ENCODE data around the gene BIRC5.
A peak's percentile ranks its signal among the peaks of the same experiment; 100 is the strongest.

BIRC5 gene

DNA sequence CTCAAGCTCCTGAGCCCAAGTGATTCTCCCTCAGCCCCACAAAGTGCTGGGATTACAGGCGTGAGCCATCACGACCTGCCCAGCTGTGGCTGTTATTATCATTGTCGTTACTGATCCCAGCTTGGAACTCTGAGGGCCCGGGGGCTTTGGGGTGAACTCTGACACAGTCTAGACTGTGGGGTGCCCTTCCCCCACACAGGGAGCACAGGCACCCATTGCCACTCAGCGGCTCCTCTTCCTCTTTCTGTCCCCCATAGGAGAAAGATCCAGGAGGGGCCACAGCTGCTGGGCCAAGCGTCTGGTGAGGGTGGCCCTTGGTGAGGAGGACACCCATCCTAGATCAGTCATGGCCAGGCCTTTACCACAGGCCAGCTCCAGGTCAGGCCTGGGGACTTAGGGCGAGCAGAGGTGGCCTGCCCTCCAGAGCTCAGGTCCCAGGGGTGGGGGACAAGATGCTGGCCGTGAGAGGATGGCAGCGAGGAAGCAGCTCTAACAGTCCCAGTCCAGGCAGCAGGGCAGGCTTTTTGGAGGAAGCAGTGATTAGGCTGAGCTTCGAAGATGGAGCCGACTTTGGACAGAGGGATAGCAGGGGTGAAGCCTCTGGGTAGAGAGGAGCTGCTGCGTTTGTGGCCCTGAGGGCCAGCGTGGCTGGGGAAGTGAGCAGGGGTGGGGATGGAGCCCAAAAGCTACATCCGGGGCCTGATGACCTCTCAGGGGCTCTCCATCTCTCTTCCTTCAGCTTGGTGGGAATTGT is 42.1 kb downstream of the BIRC5 start:
- DNase-seq (ENCODE audit: low read depth, low spot score): no peak

DNA sequence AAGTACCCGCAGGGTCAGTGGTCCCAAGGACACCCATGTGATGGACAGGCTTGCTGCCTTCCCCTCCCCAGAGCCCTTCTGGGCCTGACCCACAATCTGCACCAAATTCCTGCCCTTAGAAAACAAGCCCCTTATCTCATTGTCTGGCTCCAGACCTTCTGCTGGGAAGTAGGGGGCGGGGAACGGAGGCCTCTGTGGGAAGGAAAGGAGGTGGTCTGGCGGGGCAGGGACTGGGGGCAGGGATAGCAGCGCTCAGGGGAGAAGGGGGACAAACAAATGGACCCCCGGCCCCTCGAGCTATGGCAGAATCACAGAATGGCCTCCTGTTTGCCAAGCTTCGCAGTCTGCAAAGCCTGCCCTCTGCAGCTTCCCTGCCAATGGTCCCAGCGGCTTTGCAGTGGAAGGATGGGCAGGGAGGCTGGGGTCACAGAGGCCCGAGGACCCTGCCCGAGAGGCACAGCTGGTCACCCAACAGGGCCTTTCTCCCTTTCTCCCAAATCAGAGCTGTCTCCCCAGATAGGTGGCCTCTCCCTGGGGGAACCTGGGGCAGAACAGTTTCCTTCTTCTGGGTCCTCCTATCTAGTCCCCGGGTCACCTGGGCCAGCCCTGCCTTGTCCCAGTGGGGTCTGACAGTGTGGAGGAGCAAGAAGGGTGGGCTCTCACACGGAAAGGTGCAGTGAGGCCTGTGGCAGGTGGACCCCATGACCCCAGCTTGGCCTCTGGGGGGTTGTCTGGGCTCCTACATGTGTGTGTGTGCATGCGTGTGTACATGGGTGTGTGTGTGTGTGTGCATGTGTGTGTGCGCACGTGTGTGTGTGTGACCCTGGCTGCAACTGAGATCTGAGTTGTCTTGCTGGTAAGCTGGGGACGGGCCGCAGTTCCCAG is 42.9 kb downstream of the BIRC5 start:
- no peak for DNase-seq (ENCODE audit: low read depth, low spot score)

DNA sequence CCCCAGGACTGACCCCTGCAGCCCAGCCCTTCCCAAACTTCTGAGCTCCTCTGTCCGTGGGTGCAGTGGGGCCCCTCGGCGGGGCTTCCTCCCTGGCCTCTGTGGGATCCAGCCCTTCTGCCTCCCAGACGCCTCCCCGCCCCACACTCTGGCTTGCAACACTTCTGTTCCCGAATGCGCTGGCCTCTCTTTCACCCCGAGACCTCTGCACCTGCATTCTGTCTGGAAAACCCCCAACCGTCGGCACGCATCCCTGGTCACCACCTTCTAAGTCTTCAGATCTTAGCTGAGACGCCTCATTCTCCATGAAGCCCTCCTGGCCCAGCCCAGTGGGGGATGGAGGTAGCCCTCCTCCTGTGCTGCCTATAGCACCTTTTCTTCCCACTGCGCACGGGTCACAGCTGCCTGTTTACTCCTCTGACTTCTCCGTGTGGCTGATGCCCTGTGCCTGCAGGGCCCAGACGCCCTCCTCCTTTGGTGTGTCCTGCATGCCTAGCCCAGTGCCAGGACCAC is 43.8 kb downstream of the BIRC5 start:
- DNase-seq (ENCODE audit: low read depth, low spot score): peak; percentile 63

DNA sequence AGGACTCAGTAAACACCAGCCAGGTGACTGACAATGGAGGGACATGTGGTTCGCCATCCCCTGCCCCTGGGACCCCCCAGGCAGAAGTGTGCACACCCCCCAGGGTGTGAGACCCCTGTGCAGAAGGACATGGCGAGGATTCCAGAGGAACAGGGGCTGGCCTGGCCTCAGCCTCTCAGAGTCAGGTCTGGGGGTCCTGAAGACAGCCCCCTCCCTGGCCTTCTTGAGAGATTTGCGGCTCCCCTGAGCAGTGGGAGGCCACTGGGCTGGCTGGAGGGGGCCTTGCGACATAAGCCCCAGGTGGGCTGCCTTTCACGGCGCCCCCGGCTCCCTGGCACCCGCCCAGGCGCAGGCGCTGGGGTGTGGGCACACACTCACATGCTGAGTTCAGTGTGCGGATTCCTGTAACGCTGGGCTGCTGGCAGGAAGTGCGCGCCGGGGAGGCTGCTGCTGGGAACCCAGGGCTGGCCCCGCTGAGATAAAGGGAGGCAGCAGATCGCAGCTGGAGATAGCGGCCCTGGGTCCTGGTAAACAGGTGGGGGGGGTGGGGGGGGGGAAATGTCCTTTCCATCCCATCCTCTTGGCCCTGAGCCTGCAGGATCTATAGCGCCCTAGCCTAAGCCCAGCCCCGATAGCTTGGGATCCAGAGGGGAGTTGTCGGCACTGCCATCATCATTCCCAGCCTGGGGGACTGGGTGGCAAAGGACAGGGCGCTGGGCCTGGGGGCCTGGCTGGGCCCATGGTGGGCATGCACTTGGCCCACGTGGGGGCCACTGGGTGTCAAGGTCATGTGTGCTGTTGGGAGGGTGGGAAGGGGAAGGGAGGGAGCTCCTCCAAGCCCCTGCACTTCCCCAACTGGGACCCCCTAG is 44.5 kb downstream of the BIRC5 start:
- no peak for DNase-seq (ENCODE audit: low read depth, low spot score)

DNA sequence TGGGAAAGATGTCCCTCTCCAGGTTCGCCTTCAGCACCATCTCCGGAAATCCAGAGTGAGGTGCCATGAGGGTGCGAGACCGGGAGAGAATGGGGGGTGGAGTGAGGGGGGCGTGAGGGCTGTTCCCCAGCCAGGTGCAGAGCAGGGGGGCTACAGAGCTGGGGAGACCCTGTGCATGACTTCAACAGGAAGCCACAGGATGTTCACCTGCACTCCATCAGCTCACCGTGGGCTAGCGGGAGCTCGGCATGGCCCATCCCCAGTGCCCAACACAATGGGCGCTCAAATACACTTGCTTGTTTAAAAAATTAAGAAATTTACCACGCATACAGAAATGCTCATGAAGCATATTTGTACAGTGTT is 45.1 kb downstream of the BIRC5 start:
- DNase-seq (ENCODE audit: low read depth, low spot score): no peak

DNA sequence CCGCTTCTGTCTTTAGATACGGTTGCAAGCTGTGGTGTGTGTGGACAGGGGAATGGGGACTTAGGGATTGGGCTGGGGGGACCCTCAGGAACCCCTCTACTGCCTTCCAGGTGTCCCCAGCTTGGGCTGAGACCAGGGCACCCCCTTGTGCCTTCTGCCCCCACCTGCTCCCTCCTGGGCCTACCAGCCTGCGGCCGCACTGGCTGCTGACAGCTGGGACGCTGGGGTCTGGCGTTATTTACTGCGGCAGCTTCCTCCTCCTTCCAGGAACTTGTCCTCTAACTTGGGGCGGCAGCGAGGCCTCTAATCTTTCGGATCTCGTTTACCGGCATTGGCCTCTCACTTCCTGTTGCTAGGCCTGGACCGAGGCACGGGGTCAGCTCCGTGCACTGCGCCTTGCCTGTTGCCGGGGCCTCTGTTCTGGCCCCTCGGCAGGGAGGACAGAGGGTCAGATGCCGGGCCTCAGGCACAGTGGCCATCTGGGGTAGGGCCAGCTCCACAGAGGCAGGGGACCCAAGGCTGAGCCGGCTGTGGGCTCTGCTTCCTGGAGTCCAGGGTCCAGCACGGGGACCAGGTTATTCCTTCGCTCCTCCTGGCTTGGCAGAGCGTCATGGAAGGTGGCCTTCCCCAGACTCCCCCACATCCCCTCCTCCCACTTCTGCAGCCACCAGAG is 49.1 kb downstream of the BIRC5 start:
- DNase-seq (ENCODE audit: low read depth, low spot score): no peak

DNA sequence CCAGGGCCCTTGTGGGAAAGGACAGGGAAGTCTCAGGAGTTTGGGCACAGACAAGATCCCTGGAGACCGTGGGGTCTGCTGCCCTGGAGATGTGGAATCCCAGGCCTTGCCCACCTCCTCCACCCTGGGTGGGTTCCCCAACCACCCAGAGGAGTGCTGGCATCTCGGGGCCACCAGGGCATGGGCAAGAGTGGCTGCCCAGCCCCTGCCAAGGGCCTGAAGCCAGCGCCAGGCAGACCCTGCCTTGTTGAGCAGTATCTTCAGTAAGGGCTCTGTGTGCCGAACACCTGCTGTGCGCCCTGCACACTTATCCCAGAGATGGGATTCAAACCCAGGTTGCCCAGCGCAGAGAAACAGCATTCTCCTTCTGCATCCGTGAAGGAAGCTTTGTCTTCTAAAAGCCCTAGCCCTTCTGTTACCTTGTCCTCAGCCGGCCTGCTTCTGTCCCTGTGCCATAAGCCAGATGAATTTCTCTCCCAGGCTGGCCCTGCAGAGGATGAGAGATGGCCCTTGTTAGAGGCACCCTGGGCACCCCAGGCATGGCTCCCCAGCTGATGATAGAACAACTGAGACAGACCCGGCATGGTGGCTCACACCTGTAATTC is 49.8 kb downstream of the BIRC5 start:
- DNase-seq (ENCODE audit: low read depth, low spot score): no peak

DNA sequence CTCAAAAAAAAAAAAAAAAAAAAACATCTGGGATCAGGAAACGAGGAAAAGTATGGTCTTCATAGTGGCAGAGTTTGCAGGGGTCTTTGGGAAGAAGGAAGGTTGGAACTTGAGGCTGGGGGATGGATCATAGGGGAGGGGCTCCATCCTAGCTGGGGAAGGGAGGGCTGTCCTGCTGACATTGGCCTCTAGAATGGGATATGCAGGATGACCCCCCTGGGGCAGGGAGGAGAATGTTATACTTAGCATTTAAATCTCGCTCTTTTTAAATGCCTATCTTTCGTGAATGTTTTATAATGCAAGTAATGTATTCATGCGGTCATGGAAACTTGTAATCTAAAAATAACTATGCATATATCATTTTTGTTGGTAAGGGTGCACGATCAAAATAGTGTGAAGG is 50.5 kb downstream of the BIRC5 start:
- no peak for DNase-seq (ENCODE audit: low read depth, low spot score)

DNA sequence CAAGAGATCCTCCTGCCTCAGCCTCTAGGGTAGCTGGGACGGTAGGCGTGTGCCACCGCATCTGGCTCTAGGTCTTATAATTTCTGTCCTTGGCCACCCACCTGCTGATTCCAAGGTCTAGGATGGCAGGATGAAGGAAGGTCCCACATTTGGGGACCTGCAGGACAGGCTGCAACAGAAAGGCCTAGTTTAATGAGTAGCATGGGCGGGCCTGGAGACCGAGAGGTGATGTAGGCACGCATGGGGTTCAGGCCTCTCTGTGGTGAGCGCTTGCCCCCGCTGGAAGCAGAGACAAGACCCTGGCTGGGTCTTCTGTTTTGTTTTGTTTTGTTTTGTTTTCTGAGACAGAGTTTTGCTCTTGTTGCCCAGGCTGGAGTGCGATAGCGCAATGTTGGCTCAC is 51.1 kb downstream of the BIRC5 start:
- no peak for DNase-seq (ENCODE audit: low read depth, low spot score)

DNA sequence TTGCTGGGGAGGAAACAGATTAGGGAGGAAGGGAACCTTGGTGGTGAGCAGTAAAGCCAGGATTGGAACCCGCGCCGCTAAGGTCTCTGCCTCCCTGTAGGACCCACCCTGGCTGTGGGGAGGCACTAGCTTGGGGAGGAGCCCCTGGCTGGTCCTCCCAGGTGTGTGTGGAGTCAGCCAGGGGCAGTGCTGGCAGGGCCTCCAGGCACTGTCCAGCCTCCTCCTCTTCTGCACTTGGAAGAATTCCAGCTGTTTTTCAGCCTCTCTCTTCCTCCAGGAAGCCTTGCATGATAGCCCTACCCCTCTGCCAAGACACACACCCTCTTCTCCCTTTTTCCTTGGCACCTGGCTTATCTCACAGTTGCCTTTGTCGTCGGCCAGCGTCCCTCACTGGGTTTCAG is 52.2 kb downstream of the BIRC5 start:
- no peak for DNase-seq (ENCODE audit: low read depth, low spot score)

DNA sequence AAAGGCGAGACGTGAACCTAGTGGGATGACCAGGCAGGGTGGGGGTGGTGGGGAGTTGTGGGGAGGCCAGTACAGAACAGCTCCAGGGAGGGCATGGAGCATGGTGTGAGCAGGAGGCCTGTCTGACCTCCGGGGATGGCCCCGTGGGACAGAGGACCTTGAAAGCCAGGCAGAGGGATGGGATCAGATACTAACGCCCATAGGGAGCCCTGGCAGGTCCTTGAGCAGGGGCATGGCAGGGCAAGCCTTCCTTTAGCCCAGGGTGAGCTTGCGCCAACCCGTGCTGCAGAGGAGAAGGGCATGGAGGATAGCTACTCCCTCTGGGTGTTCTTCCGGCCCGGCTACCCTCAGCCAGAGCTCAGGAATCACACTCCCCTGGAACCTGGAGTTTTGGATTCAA is 52.7 kb downstream of the BIRC5 start:
- DNase-seq (ENCODE audit: low read depth, low spot score): no peak

DNA sequence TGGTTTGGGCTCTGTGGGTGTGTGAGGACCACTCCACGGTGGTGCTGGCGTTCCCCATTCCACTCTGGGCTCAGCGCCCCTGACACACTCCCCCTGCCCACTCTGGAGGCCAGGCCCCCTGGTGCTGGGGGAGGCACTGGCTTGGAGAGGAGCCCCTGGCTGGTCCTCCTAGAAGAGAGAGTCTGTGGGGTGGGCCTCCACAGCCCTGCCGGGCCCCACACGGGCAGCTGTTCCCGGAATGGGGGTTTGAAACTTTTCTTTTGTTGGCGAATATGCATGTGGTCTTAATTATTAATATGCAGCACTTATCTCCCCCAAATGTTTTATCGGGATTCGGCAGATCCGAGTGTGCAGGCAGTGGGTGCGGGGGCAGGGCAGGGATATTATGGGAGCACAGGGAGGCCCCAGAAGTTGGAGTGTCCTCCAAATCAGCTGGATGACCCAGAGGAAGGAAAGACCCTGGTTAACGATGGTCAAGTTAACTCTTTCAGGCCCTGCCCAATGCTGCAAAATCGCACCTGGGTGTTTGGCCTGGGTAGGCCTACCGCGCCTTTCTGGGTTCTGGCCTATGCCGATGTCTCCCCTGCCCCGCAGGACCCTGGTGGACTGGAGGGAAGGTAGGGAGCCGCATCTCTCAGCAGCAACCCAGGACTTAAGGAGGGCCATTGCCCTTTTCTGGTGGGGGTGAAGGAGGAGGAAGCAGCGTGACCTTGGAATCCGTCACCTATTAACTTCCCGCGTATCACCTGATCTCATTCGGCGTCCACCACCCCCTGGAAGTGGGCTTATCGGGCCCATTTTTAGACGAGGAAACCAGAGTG is 53.4 kb downstream of the BIRC5 start:
- no peak for DNase-seq (ENCODE audit: low read depth, low spot score)

DNA sequence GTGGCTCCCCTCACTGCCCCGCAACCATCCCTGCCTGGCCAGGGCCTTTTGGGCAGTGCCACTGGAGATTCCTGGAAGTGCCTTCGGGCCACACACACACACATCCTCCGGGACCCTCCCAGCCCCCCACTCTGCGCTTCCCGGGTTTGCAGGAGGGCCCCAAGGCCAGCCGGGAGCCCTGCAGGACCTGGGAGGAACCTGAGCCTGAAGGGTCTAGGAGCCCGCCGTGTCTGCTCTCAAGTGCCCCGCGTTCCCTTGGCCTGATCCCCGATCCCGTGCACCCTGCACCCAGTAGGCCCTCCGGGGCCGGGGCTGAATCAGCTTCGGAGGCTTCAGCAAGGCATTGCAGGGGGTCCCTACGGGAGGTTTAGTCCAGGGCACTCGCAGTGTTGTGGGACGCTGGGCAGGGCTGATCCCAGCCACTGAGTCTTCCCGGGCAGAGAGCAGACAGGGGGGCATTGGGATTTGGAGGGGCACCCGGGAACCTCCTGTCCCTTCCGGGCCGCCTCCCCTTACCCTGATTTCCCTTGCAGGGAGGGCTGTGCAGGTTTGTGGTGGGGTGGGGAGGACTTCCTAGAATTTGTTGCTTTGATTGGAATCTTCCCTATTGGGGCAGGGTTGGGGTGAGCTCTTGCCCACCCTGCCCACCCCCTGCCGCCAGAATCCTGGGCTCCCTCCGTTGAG is 54.3 kb downstream of the BIRC5 start:
- DNase-seq (ENCODE audit: low read depth, low spot score): no peak

DNA sequence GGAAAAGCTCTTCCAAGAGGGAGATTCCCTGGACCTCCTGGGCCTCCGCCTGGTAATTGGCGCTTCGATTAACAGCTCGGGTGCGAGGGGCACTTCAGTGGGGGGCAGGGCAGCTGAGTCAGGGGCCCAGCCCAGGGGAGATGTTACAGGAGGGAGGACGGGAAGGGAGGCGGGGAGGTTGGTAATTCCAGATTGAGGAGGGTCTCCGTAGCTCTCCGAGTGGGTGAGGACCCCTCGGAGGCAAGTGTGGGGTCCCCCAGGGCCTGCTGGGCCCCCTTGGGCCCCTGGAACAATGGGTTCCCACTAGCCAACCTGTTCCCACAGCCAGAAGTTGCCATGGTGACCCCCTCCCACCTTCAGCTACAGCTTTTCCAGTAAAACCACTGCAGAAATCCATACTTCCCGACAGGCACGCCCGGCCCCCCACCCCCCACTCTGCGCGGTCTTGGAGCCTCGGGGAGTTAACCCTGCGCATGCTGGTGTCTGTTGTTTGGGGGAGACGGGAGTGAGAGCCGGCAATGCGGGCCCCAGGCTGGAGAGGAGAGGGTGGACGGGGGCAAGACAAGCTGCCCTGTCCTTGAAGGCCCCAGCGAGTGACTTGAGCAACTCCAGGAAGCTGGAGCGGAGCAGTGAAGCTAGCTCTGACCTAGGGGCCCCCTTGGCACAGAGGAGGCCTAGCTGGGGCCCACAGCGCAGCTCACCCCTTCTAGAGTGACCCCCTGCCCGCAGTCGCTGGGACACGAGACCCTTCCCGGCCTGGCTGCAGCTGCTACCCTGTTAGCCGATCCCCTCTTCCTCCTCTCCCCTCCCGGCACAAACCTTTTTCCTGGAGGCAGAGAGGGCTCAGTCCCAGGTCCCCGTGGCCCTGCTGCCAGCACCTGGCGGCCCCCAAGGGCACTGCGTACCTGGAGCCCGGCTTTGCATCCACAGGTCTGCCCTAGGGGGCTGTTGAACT is 55.2 kb downstream of the BIRC5 start:
- DNase-seq (ENCODE audit: low read depth, low spot score): no peak

DNA sequence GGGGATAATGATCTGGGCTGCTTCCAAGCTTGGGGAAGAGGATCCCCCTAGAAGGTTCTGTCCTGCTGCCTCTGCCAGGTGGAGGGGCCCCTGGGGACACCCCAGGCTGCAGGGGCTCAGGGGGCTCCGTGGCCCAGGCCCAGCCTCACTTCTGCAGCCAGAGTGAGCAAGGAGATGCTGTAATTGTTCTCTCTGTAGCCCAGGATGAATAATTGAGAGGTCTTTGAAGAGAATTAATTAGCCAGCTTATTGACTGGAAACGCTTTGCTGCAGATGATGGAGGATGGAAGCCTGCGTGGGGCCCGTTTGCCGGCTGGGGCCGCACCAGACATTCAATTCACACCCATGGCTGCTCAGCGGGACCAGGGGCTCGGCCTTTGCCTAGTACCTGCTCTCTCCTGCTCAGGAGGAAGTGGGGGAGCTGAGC is 55.9 kb downstream of the BIRC5 start:
- no peak for DNase-seq (ENCODE audit: low read depth, low spot score)

DNA sequence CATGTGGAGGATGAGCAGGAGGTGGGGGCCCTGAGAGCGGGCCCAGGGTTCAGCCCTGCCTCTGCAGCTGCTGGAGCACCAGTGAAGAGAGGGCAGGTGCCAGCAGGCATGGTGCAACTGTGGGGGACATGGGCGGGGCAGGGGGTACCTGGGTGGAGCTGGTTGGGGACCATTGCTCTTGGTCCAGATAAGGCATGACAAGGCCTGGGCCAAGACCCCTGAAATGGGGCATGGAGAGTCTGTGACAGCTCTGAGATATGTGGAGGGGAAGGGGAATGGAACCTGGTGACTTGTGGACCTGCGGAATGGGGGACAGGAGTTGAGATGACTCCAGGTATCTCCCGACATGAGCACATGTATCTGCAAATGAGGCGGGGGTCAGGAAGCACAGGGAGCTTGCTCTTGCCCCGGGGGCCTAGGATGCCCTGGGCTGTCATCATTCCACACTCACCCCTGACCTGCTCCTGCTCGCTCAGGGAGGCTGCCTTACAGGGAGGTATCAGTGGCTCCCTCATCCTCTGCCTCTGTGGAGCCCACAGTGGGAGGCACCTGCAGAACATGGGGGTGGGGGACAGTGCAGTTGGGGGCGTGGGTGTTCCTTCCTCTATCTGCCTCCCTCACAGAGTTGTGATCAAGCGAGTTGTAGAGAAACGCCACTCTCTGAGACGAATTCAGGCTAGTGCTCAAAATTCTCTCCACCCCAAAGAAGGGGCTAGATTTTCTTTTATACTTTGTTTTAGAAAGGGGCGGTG is 57.5 kb downstream of the BIRC5 start:
- DNase-seq (ENCODE audit: low read depth, low spot score): no peak

DNA sequence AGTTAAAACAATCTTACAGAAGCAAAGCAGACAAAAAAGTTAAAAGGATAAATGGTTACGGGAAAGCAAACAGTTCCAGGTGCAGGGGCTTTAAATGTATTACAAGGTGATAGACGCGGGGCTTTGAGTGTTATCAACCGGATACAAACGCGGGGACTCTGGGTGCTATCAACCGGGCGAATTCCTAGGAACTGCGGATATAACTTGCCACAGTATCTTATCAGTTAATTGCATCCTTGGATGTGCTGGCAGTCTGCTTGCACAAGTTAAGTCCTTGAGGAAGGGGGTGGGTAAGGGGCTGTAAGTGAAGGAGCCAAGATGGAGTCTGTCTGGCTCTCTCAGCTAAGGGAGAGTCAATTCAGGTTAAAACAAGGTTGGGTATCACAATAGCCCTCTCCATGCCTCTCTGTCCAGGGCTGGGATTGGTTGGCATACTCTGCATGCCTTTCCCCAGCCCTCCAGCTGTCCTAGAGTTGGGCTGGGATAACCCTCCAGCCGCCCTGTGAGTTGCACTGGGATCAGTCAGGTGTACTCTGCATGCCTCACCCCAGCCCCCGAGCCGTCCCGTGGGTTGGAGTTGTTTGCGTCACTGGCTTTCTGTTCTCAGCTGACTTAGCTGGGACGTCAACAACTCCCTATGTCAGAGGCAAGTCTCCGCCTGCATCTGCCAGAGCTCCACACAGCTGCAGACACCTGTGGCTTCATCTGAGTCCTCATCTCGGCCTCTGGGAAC is 58.3 kb downstream of the BIRC5 start:
- no peak for DNase-seq (ENCODE audit: low read depth, low spot score)

Data from brain pericyte (primary cell).